Measurements from ENCODE around the gene SLC36A2. TPM values are rescaled to one million over a fixed set of nuclear protein-coding genes. Genes with fewer than 3 reads are reported as not detected.

SLC36A2 gene
- total RNA-seq, 1 experiment from 2014 or later, result not detected

GRCh38 chr5:151383011-151383410, 35.7 kb upstream of the SLC36A2 start:
- no peak for DNase-seq (ENCODE audit: low spot score)
- BruUV-seq (replicated peaks), result no TSS peak
- Histone ChIP-seq H3K27ac (ENCODE audit: low read depth, low read length, poor library complexity, severe bottlenecking) (no peak overlapping the region), H3K4me1 (ENCODE audit: insufficient read depth, low read length, poor library complexity, severe bottlenecking) (no peaks in the 10 kb centered on the region), H3K9me3 (ENCODE audit: low read depth, low read length, poor library complexity, severe bottlenecking) (no peaks in the 10 kb centered on the region), H3K4me3 (ENCODE audit: low read depth, low read length, poor library complexity, severe bottlenecking) (no peak overlapping the region), H3K36me3 (ENCODE audit: insufficient read depth, low read length, poor library complexity, severe bottlenecking) (no peaks in the 10 kb centered on the region), H3K27me3 (replicated peaks; ENCODE audit: insufficient read depth, low read depth, low read length, poor library complexity) (no peaks in the 10 kb centered on the region)
- POLR2A ChIA-PET (ENCODE audit: low non-redundant PET), result no interaction called here
- CTCF ChIA-PET, result no interaction called here
- TF ChIP-seq, protein P1, sequence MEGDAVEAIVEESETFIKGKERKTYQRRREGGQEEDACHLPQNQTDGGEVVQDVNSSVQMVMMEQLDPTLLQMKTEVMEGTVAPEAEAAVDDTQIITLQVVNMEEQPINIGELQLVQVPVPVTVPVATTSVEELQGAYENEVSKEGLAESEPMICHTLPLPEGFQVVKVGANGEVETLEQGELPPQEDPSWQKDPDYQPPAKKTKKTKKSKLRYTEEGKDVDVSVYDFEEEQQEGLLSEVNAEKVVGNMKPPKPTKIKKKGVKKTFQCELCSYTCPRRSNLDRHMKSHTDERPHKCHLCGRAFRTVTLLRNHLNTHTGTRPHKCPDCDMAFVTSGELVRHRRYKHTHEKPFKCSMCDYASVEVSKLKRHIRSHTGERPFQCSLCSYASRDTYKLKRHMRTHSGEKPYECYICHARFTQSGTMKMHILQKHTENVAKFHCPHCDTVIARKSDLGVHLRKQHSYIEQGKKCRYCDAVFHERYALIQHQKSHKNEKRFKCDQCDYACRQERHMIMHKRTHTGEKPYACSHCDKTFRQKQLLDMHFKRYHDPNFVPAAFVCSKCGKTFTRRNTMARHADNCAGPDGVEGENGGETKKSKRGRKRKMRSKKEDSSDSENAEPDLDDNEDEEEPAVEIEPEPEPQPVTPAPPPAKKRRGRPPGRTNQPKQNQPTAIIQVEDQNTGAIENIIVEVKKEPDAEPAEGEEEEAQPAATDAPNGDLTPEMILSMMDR (conservative IDR thresholded peaks at IDR 0.05; ENCODE audit: low read depth, low read length), result no peak
- no peak for TF ChIP-seq EZH2 (IDR thresholded peaks at IDR 0.05; ENCODE audit: borderline replicate concordance, low read depth, low read length, poor library complexity, severe bottlenecking)
- intact Hi-C loops (cut with micrococcal nuclease; ENCODE audit: unreplicated experiment), result no loop called here

GRCh38 chr5:151382576-151382975, 35.2 kb upstream of the SLC36A2 start:
- Histone ChIP-seq H3K27me3 (replicated peaks; ENCODE audit: insufficient read depth, low read depth, low read length, poor library complexity) (no peaks in the 10 kb centered on the region), H3K9me3 (ENCODE audit: low read depth, low read length, poor library complexity, severe bottlenecking) (no peaks in the 10 kb centered on the region), H3K4me1 (ENCODE audit: insufficient read depth, low read length, poor library complexity, severe bottlenecking) (no peaks in the 10 kb centered on the region), H3K4me3 (ENCODE audit: low read depth, low read length, poor library complexity, severe bottlenecking) (no peak overlapping the region), H3K36me3 (ENCODE audit: insufficient read depth, low read length, poor library complexity, severe bottlenecking) (no peaks in the 10 kb centered on the region), H3K27ac (ENCODE audit: low read depth, low read length, poor library complexity, severe bottlenecking) (no peak overlapping the region)
- intact Hi-C loops (cut with micrococcal nuclease; ENCODE audit: unreplicated experiment), result no loop called here
- ChIA-PET CTCF (no interaction called here), POLR2A (ENCODE audit: low non-redundant PET) (no interaction called here)
- DNase-seq (ENCODE audit: low spot score), result no peak
- TF ChIP-seq EZH2 (IDR thresholded peaks at IDR 0.05; ENCODE audit: borderline replicate concordance, low read depth, low read length, poor library complexity, severe bottlenecking), result no peak
- TF ChIP-seq, protein P1 (conservative IDR thresholded peaks at IDR 0.05; ENCODE audit: low read depth, low read length), result no peak
- BruUV-seq (replicated peaks), result no TSS peak

GRCh38 chr5:151381899-151382298, 34.5 kb upstream of the SLC36A2 start:
- Histone ChIP-seq H3K9me3 (ENCODE audit: low read depth, low read length, poor library complexity, severe bottlenecking) (no peaks in the 10 kb centered on the region), H3K4me3 (ENCODE audit: low read depth, low read length, poor library complexity, severe bottlenecking) (no peak overlapping the region), H3K27ac (ENCODE audit: low read depth, low read length, poor library complexity, severe bottlenecking) (no peak overlapping the region), H3K36me3 (ENCODE audit: insufficient read depth, low read length, poor library complexity, severe bottlenecking) (no peaks in the 10 kb centered on the region), H3K4me1 (ENCODE audit: insufficient read depth, low read length, poor library complexity, severe bottlenecking) (no peaks in the 10 kb centered on the region), H3K27me3 (replicated peaks; ENCODE audit: insufficient read depth, low read depth, low read length, poor library complexity) (no peaks in the 10 kb centered on the region)
- TF ChIP-seq EZH2 (IDR thresholded peaks at IDR 0.05; ENCODE audit: borderline replicate concordance, low read depth, low read length, poor library complexity, severe bottlenecking), result no peak
- TF ChIP-seq, protein P1 (conservative IDR thresholded peaks at IDR 0.05; ENCODE audit: low read depth, low read length), result no peak
- intact Hi-C loops (cut with micrococcal nuclease; ENCODE audit: unreplicated experiment), result no loop called here
- POLR2A ChIA-PET (ENCODE audit: low non-redundant PET), result no interaction called here
- DNase-seq (ENCODE audit: low spot score), result no peak
- CTCF ChIA-PET, result no interaction called here
- no TSS peak for BruUV-seq (replicated peaks)

All from A673 (cell line).